Brain microvascular endothelial cell (primary cell): ENCODE measurements around the gene SYTL5.

ENCODE experiments used
- DNase-seq: peaks from one replicate; pipeline ENCODE4 v3.0.0-alpha.2; 2020
- H3K27ac ChIP-seq: fragments of 250-450 bp; sonication (Bioruptor Pico); 2 replicates; pipeline ENCODE4 v1.5.1; 2020; ENCODE audit warnings: mild to moderate bottlenecking, moderate library complexity
- H3K27me3 ChIP-seq: fragments of 250-450 bp; sonication (Bioruptor Pico); replicated peaks from 2 replicates; pipeline ENCODE4 v1.5.1; 2020; ENCODE audit warnings: mild to moderate bottlenecking
- H3K36me3 ChIP-seq: fragments of 250-450 bp; sonication (Bioruptor Pico); replicated peaks from 2 replicates; pipeline ENCODE4 v1.5.1; 2020; ENCODE audit warnings: mild to moderate bottlenecking
- H3K4me3 ChIP-seq: 2 replicates; pipeline ENCODE4 v1.5.1; 2011; ENCODE audit warnings: low read depth, mild to moderate bottlenecking, control low read depth, low read length, moderate library complexity
- CTCF ChIP-seq: IDR thresholded peaks from 2 replicates; pipeline ENCODE4 v1.5.1; 2011; ENCODE audit warnings: low read depth, mild to moderate bottlenecking, moderate library complexity, low read length, control low read depth, inconsistent platforms; ENCODE audit errors: missing control alignments
- in situ Hi-C: cut with HindIII; loops from 2 replicates; pipeline ENCODE4 v1.10.0; 2017; ENCODE audit warnings: low sequenced_read_pairs, low pct_ligation_motif_present

SYTL5 gene

GRCh38 chrX:38082309-38082708, 76.0 kb downstream of the SYTL5 start:
- Histone ChIP-seq H3K4me3 (no peak overlapping the region), H3K36me3 (no peaks in the 10 kb centered on the region), H3K27ac (no peak overlapping the region), H3K27me3 (no peaks in the 10 kb centered on the region)
- no peak for TF ChIP-seq CTCF
- DNase-seq = no peak
- in situ Hi-C loops = no loop called here

- Histone ChIP-seq H3K36me3 (no peaks in the 10 kb centered on the region), H3K27me3 (no peaks in the 10 kb centered on the region), H3K4me3 (no peak overlapping the region), H3K27ac (no peak overlapping the region)
- TF ChIP-seq CTCF = no peak
- in situ Hi-C loops = no loop called here
- DNase-seq = no peak
Observed at GRCh38 chrX:38085813-38086212, 79.5 kb downstream of the SYTL5 start.

GRCh38 chrX:38086451-38087215, 80.3 kb downstream of the SYTL5 start:
- TF ChIP-seq CTCF = no peak
- in situ Hi-C loops = no loop called here
- DNase-seq = no peak
- Histone ChIP-seq H3K27me3 (no peaks in the 10 kb centered on the region), H3K4me3 (no peak overlapping the region), H3K36me3 (no peaks in the 10 kb centered on the region), H3K27ac (no peak overlapping the region)

- in situ Hi-C loops = no loop called here
- Histone ChIP-seq H3K27me3 (no peaks in the 10 kb centered on the region), H3K36me3 (no peaks in the 10 kb centered on the region)
Observed at GRCh38 chrX:38087594-38087993, 81.2 kb downstream of the SYTL5 start.

GRCh38 chrX:38089173-38089982, 83.0 kb downstream of the SYTL5 start:
- no peak for TF ChIP-seq CTCF
- no peak for DNase-seq
- Histone ChIP-seq H3K4me3 (no peak overlapping the region), H3K36me3 (no peaks in the 10 kb centered on the region), H3K27ac (no peak overlapping the region), H3K27me3 (no peaks in the 10 kb centered on the region)
- in situ Hi-C loops = no loop called here

More at GRCh38 chrX:38087594-38087993, 81.2 kb downstream of the SYTL5 start:
- DNase-seq = no peak
- H3K4me3 ChIP-seq = no peak overlapping the region
- H3K27ac ChIP-seq = no peak overlapping the region
- TF ChIP-seq CTCF = no peak
